ENCODE results near the gene SPECC1L. TPM values are rescaled to one million over a fixed set of nuclear protein-coding genes. Genes with fewer than 3 reads are reported as not detected.

SPECC1L gene
- total RNA-seq, 1 donor from 2014 or later: 69.2 TPM

DNA sequence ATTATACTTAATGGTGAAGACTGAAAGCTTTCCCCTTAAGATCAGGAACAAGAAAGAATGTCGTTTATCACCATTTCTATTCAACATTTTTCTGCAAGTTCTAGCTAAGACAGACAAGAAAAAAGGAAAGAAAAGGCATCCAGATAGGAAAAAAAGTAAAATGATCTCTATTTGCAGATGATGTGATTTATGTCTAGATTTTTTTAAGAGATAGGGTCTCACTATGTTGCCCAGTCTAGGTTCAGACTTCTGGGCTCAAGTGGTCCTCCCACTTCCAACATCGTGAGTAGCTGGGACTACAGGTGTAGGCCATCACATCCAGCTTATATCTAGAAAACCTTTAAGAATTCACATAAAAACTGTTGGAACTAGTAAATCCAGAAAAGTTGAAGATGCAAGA, 105.4 kb downstream of the SPECC1L start:
- no peaks in the 10 kb centered on the region for H3K4me1 ChIP-seq (ENCODE audit: insufficient read depth, low read length)
- Mint-ChIP-seq H3K9me3 (ENCODE audit: unreplicated experiment) (peaks cover 4% of the 10 kb centered on the region), H3K4me1 (ENCODE audit: low read depth, unreplicated experiment) (peaks cover 2% of the 10 kb centered on the region), H3K4me3 (ENCODE audit: unreplicated experiment) (no peak overlapping the region), H3K27me3 (ENCODE audit: low read depth, unreplicated experiment) (no peaks in the 10 kb centered on the region), H3K27ac (ENCODE audit: unreplicated experiment) (no peak overlapping the region), H3K36me3 (ENCODE audit: low read depth, unreplicated experiment) (peaks cover 38% of the 10 kb centered on the region)
- no peak for FAIRE-seq
- TF ChIP-seq EZH2 (IDR thresholded peaks at IDR 0.05; ENCODE audit: insufficient read depth, low read length): no peak
- TF ChIP-seq, protein P1, sequence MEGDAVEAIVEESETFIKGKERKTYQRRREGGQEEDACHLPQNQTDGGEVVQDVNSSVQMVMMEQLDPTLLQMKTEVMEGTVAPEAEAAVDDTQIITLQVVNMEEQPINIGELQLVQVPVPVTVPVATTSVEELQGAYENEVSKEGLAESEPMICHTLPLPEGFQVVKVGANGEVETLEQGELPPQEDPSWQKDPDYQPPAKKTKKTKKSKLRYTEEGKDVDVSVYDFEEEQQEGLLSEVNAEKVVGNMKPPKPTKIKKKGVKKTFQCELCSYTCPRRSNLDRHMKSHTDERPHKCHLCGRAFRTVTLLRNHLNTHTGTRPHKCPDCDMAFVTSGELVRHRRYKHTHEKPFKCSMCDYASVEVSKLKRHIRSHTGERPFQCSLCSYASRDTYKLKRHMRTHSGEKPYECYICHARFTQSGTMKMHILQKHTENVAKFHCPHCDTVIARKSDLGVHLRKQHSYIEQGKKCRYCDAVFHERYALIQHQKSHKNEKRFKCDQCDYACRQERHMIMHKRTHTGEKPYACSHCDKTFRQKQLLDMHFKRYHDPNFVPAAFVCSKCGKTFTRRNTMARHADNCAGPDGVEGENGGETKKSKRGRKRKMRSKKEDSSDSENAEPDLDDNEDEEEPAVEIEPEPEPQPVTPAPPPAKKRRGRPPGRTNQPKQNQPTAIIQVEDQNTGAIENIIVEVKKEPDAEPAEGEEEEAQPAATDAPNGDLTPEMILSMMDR (IDR thresholded peaks at IDR 0.05; ENCODE audit: insufficient read depth, low read depth, low read length): no peak
- no peaks in the 10 kb centered on the region for H4K20me1 ChIP-seq (ENCODE audit: insufficient read depth, low read length)
- no peaks in the 10 kb centered on the region for H3K27me3 ChIP-seq (ENCODE audit: insufficient read depth, low read length)
- H3K4me3 ChIP-seq (ENCODE audit: insufficient read depth, low read depth, low read length): no peak overlapping the region
- H3K79me2 ChIP-seq (ENCODE audit: insufficient read depth, low read length): no peaks in the 10 kb centered on the region
- no peak overlapping the region for H2AFZ ChIP-seq (ENCODE audit: low read depth, low read length)
- no peak for DNase-seq (ENCODE audit: low read depth)
- no peak overlapping the region for H3K4me2 ChIP-seq (ENCODE audit: low read length)
- no peaks in the 10 kb centered on the region for H3K9me3 ChIP-seq (ENCODE audit: insufficient read depth, low read depth, low read length)
- H3K9ac ChIP-seq (ENCODE audit: low read length): no peak overlapping the region
- peaks cover 21% of the 10 kb centered on the region for H3K36me3 ChIP-seq (ENCODE audit: insufficient read depth, low read length)
- H3K27ac ChIP-seq (ENCODE audit: low read depth, low read length): no peak overlapping the region

DNA sequence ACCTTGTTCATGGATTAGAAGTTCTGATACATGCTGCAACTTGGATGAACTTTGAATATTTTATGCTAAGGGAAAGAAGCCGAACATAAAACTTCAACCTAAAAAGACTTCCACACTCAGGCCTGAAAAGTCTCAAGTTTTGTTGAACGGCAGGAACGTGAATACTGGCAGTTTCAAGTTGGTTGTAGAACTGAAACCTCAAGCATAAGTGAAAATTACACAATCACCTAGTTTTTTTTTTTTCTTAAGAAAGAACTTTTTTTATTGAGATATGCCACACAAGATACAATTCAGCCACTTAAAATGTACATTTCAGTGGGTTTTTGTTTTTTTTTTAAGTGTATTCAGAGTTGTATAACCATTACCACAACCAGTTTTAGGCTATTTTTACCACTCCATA, 106.0 kb downstream of the SPECC1L start:
- no peaks in the 10 kb centered on the region for H4K20me1 ChIP-seq (ENCODE audit: insufficient read depth, low read length)
- Mint-ChIP-seq H3K27ac (ENCODE audit: unreplicated experiment) (no peak overlapping the region), H3K36me3 (ENCODE audit: low read depth, unreplicated experiment) (peaks cover 34% of the 10 kb centered on the region), H3K9me3 (ENCODE audit: unreplicated experiment) (peaks cover 4% of the 10 kb centered on the region), H3K4me3 (ENCODE audit: unreplicated experiment) (no peak overlapping the region), H3K27me3 (ENCODE audit: low read depth, unreplicated experiment) (no peaks in the 10 kb centered on the region), H3K4me1 (ENCODE audit: low read depth, unreplicated experiment) (peaks cover 2% of the 10 kb centered on the region)
- TF ChIP-seq EZH2 (IDR thresholded peaks at IDR 0.05; ENCODE audit: insufficient read depth, low read length): no peak
- TF ChIP-seq, protein P1 (IDR thresholded peaks at IDR 0.05; ENCODE audit: insufficient read depth, low read depth, low read length): no peak
- H3K4me2 ChIP-seq (ENCODE audit: low read length): no peak overlapping the region
- no peak overlapping the region for H3K27ac ChIP-seq (ENCODE audit: low read depth, low read length)
- DNase-seq (ENCODE audit: low read depth) (no peak), FAIRE-seq (no peak)
- peaks cover 15% of the 10 kb centered on the region for H3K36me3 ChIP-seq (ENCODE audit: insufficient read depth, low read length)
- no peak overlapping the region for H3K4me3 ChIP-seq (ENCODE audit: insufficient read depth, low read depth, low read length)
- H3K4me1 ChIP-seq (ENCODE audit: insufficient read depth, low read length): no peaks in the 10 kb centered on the region
- no peak overlapping the region for H2AFZ ChIP-seq (ENCODE audit: low read depth, low read length)
- H3K79me2 ChIP-seq (ENCODE audit: insufficient read depth, low read length): no peaks in the 10 kb centered on the region
- H3K9ac ChIP-seq (ENCODE audit: low read length): no peak overlapping the region
- H3K9me3 ChIP-seq (ENCODE audit: insufficient read depth, low read depth, low read length): no peaks in the 10 kb centered on the region
- no peaks in the 10 kb centered on the region for H3K27me3 ChIP-seq (ENCODE audit: insufficient read depth, low read length)

DNA sequence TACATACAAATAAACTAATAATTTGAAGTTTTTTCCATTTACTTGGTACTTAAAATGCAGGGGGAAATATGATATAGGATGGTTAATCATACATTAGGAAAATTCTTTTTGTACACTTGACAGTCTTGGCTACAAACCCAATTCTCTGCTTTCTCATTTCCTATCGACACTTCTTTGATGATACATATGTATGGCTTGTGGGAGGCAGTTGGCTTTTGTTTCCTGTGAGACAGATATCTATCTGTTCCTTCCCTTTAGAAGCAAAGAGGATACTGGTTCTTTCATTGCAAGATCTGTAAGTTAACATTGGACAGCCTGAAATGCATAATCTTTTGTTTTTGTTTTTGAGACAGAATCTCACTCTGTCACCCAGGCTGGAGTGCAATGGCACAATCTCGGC, 108.9 kb downstream of the SPECC1L start:
- Histone ChIP-seq H3K9me3 (ENCODE audit: insufficient read depth, low read depth, low read length) (no peaks in the 10 kb centered on the region), H3K27me3 (ENCODE audit: insufficient read depth, low read length) (no peaks in the 10 kb centered on the region), H4K20me1 (ENCODE audit: insufficient read depth, low read length) (no peaks in the 10 kb centered on the region), H3K79me2 (ENCODE audit: insufficient read depth, low read length) (no peaks in the 10 kb centered on the region), H3K9ac (ENCODE audit: low read length) (no peak overlapping the region), H2AFZ (ENCODE audit: low read depth, low read length) (no peak overlapping the region), H3K4me2 (ENCODE audit: low read length) (no peak overlapping the region), H3K4me3 (ENCODE audit: insufficient read depth, low read depth, low read length) (no peak overlapping the region), H3K27ac (ENCODE audit: low read depth, low read length) (no peak overlapping the region), H3K4me1 (ENCODE audit: insufficient read depth, low read length) (no peaks in the 10 kb centered on the region), H3K36me3 (ENCODE audit: insufficient read depth, low read length) (peaks cover 15% of the 10 kb centered on the region)
- Mint-ChIP-seq H3K36me3 (ENCODE audit: low read depth, unreplicated experiment) (peaks cover 21% of the 10 kb centered on the region), H3K27me3 (ENCODE audit: low read depth, unreplicated experiment) (no peaks in the 10 kb centered on the region), H3K27ac (ENCODE audit: unreplicated experiment) (no peak overlapping the region), H3K9me3 (ENCODE audit: unreplicated experiment) (peaks cover 4% of the 10 kb centered on the region), H3K4me1 (ENCODE audit: low read depth, unreplicated experiment) (peaks cover 2% of the 10 kb centered on the region), H3K4me3 (ENCODE audit: unreplicated experiment) (no peak overlapping the region)
- TF ChIP-seq, protein P1 (IDR thresholded peaks at IDR 0.05; ENCODE audit: insufficient read depth, low read depth, low read length): no peak
- TF ChIP-seq EZH2 (IDR thresholded peaks at IDR 0.05; ENCODE audit: insufficient read depth, low read length): no peak
- DNase-seq (ENCODE audit: low read depth): no peak
- no peak for FAIRE-seq
